GM12873 (cell line): Measurements from ENCODE around the gene SELENOS.
A peak's percentile ranks its signal among the peaks of the same experiment; 100 is the strongest.

Source experiments
- TF ChIP-seq, protein P1 (sequence below): IDR thresholded peaks from 2 replicates; pipeline ENCODE4 v1.5.1; 2012; ENCODE audit warnings: low read depth, mild to moderate bottlenecking, moderate library complexity, low read length, control low read depth; ENCODE audit not compliant: insufficient read depth; ENCODE audit errors: missing control alignments

Gene SELENOS

DNA sequence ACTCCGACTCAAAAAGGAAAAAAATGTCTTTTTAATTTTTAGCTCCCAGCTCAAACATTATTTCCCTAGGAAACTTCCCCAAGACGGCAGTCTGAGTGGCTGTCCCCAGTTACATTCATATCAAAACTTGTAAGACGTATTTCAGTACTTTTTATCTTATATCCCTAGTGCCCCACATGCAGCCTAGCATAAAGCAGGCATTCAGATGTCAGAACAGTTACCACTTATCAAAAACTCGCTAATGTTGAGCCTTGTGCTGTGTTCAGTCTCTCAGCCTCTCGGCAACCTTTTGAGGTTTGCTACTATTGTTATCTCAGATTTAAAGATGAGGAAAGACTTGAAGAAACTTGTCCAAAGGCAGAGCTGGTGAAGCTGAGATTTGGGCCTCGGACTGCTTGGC, 6.6 kb upstream of the SELENOS start:
- TF ChIP-seq, protein P1, sequence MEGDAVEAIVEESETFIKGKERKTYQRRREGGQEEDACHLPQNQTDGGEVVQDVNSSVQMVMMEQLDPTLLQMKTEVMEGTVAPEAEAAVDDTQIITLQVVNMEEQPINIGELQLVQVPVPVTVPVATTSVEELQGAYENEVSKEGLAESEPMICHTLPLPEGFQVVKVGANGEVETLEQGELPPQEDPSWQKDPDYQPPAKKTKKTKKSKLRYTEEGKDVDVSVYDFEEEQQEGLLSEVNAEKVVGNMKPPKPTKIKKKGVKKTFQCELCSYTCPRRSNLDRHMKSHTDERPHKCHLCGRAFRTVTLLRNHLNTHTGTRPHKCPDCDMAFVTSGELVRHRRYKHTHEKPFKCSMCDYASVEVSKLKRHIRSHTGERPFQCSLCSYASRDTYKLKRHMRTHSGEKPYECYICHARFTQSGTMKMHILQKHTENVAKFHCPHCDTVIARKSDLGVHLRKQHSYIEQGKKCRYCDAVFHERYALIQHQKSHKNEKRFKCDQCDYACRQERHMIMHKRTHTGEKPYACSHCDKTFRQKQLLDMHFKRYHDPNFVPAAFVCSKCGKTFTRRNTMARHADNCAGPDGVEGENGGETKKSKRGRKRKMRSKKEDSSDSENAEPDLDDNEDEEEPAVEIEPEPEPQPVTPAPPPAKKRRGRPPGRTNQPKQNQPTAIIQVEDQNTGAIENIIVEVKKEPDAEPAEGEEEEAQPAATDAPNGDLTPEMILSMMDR = no peak

DNA sequence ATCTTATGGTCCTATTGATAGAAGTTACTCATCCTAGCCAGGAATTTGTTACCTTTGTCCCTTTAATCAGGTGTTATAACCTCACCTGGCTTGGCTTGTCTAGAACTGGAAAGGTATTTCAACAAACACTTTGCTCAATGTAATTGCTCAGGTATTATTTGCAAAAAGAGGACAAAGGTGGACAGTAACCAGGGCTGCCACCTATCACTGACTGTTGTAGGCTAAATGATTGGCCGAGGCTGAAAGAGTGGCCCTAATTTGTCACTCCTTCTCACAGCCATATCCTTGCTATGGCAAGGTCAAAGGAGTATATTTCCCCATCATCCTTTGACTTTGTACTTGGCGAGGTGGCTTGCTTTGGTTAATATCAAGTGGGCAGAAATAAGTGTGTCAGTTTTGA, 2.7 kb upstream of the SELENOS start:
- TF ChIP-seq, protein P1 = no peak

DNA sequence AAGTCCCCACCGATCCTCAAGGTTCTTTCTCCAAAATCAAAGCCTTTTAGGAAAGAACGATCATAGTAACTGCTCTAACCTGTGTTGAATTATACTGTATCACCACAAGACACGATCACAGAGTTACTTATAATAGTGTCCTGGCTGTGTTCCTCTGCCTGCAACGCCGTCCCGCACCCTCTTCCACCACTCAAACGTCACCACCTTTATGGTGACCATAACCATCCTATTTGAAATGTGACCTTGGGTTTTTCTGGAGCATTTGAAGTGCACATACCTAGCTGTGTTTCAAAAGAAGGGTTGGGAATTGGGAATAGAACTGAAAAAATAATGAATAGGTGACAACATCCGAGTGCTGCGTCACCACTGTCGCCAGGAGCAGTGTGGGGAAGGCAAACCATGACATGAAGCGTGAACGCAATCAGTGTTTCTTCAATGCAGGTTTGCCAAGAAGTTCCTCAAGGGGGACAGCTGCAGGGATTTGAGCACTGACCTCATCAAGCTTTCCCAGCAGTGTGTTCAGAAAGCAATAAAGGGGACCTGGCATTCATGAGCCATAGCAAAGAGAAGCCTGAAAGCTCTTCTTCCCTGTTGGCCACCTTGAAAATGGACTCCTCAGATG, 769 bp upstream of the SELENOS start:
- TF ChIP-seq, protein P1 = no peak

DNA sequence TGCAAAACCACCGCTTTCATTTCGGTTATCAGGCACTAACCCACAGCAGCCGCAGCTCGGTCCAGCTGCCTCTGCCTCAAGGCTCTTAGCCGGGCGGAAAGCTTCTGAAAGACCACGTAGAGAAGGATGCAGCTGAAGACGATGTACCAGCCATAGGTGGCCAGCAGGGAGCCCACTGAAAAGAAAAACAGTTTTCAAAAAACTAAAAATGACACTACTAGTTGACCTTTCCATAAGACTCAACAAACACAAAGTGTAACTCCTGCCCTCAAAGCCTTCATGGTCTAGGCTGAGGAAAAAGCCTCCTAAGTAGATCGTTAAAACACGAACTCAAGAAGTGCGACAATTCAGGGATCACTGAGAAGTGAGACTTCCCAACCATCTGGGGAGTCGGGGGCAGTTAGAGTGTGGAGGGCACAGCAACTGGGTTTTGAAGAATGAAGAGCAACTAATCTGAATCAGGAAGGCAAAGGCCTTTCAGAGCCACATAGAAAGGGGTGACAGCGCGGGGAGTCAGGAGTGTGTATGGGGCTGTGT, 716 bp downstream of the SELENOS start:
- TF ChIP-seq, protein P1 = peak; percentile 58

DNA sequence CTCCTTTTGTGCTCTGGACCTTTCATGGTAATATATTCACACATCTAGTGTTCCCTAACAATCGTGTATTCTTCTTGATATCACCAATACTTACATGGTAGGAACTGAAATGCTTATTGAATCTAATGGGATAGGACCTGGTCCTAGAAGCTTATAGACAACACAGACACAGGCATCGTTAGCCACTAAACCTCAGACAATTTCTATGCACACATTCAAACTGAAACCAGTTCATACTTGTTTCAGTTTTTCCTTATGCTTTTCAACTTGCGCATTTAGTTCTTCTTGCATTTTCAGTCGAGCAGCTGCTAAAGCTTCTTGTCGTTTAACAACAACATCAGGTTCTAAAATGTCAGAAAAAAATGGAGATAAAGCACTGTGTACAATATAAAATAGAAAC, 2.3 kb downstream of the SELENOS start:
- TF ChIP-seq, protein P1 = no peak

DNA sequence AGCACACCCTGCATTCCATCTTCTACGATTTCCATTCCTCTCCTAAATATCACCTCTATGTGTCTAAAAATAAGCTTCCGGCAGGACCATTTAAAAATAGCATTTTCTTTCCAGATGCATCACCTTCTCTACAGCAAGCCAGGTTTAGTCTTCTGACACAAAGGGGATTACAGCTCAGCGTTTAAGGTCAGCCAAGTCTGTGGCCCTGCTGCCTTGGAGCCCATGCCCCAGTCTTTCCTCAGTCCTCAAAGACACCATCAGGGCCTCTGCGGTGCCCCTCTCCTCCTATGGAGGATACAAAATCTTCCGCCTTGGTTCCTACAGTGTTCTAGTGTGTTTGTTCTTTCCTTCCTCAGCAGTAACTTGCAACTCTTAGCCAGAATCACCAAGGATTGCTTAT, 3.8 kb downstream of the SELENOS start:
- TF ChIP-seq, protein P1 = no peak

DNA sequence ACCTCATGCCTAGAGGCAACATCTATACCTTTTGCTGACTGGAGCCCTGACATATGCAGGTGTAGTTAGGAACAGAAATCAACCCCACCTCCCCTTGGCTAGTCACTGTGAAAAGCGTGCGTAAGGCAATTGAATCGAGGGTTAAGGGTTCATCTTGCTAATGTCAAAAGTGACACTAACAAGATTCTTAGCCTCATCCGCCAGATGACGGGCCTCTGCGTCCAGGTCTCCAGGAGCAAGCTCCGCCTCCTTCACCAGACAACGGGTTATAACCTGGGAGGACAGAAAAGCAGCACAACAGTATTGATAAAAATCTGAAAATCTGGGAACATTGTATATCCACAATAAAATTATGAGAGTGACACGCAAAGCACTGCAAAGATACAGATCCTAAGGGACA, 4.7 kb downstream of the SELENOS start:
- TF ChIP-seq, protein P1 = no peak
